ENCODE measurements around the gene SPEG.

- TF ChIP-seq POLR2A (IDR thresholded peaks at IDR 0.05) (no peak), CTCF (IDR thresholded peaks at IDR 0.05) (no peak)
These were observed 101.8 kb downstream of the SPEG start for GRCh38 chr2:219536425-219536824.
